ENCODE results near the gene VPREB3. TPM values are rescaled to one million over a fixed set of nuclear protein-coding genes. Genes with fewer than 3 reads are reported as not detected.

The VPREB3 gene
- total RNA-seq, 2 donors from 2014 or later: 0.53 to 1.3 TPM

DNA sequence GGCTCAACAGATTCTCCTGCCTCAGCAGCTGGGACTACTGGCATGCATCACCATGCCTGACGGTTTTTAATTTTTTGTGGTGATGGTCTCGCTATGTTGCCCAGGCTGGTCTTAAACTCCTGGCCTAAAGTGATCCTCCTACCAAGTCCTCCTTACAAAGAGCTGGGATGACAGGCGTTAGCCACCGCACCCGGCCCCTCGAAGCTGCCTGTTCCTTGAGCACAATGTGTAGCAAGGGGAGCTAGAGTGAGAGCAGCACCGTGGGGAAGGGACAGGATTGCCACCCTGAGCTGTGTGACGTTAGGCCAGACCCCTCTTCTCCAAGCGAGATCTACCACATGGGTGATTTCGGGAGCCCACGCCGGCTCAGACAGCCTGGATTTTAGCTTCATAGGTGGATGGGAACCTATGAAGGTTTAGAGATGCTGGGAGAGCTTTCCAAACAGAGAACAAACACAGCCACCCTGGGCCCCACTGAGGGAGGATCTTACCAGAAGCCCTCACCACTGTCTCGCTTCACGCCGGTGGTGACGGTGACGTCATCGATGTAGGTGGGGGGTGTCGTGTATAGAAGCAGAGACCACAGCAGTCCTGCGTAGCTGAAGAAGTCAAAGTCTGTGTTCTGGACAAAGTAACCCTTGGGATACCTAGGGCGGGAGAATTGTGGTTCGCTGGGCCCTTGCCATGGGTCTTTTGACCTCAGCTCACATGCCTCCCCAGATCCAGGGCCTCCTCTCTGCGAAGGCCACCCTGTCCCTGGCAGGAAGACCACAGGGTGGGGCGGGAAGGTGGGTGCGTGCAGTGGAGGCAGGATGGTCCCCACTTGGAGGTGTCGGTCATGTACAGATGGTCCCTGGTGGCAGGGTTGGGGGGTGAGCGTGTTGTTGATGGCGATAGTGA lies 40.3 kb downstream of the VPREB3 start:
- no peak for DNase-seq
- intact Hi-C loops (cut with DNase I): no loop called here
- ATAC-seq: no peak

DNA sequence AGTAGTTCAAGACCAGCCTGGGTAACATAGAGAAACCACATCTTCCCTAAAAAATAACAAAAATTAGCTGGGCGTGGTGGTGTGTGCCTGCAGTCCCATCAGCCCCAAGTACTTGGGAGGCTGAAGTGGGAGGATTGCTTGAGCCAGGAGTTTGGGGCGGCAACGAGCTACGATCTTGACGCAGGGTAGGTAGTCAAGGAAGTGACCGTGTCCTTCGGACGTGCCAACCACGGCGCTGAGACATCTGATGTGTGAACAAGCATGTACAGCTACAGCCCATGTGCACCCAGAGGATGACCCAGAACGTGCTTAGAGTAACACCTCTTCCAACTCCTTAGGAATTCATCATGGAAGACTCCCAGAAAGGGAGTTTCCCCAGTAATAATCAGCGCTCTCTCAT lies 42.0 kb downstream of the VPREB3 start:
- DNase-seq (no peak), ATAC-seq (no peak)
- intact Hi-C loops (cut with DNase I): no loop called here

DNA sequence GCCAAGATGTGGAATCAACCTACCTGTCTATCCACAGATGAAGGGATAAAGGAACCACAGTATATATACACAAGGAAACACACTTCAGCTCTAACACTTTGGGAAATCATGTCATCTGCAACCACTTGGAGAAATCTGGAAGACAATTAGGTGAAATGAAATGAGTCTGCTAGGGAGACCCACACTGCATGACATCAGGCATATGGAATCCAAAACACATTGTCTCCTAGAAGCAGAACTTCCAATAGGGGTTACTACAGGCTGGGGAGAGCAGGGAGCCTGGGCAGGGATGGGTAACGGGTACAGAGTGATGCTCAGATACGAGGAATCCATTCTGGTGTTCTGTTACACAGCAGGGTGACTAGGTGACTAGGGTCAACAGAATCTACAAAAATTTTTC lies 45.1 kb downstream of the VPREB3 start:
- DNase-seq: no peak
- ATAC-seq: no peak
- intact Hi-C loops (cut with DNase I): no loop called here

DNA sequence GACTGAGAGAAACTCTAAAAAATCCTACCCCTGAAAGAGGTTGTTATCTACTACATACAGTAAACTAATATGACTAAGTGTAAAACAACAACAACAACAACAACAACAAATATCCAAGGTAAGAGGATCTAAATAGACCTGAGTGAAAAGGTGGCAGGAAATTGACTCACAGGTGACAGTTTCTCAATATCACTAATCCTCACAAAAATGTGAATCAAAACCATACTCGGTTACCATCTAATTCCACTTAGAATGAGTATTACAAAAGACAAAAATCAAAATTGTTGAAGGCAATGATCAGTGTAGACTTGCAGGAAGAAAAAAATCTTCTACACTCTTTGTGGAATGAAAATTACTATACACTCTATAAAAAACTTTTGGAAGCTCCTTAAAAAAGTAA lies 46.0 kb downstream of the VPREB3 start:
- no peak for ATAC-seq
- DNase-seq: no peak
- intact Hi-C loops (cut with DNase I): no loop called here

DNA sequence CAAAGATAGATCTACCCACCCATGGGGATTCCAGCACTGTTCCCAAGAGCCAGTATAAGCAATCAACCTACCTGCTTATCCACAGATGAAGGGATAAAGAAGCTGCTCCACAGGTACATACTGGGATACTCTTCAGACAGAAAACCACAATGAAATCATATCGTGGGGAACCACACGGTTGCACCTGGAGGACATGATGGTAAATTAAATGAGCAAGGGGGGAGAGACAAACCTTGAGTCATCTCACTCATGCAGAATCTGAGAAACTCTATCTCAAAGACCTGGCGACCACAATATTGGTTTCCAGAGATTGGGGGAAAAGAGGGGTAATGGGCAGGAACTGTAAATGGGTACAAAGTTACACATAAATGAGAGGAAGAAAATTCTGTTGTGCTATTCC lies 48.9 kb downstream of the VPREB3 start:
- intact Hi-C loops (cut with DNase I): no loop called here
- ATAC-seq (no peak), DNase-seq (no peak)

DNA sequence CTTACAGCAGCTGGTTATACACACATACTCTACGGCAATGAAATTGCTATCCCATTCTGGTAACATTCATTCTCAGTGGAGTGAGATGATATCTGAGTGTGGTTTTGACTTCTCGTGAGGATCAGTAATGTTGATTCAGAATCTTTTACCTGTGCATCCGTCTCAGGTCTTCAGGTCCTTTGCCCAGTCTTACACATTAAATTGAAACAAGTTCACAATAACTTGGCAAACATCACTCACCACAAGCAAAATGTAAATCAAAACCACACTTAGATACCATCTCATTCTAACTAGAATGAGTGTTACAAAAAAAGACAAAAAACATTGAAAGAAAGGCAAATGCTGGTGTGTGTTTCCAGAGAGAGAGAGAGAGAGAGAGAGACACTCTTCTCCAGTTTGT lies 49.4 kb downstream of the VPREB3 start:
- no peak for DNase-seq
- no peak for ATAC-seq
- intact Hi-C loops (cut with DNase I): no loop called here

DNA sequence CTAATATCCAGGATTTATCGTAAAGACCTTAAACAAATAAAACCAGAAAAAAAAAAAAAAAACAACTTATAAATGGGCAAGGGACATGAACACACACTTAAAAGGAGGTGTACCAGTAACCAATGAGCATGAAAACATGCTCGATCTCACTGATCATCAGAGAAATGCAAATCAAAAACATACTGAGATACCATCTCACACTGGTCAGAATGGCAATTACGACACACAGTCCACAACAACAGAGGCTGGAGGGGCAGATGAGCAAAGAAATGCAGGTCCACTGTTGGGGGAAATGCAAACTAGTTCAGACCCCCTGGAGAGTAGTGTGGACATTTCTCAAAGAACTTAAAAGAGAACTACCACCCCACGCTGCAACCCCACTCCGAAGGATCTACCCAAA lies 50.2 kb downstream of the VPREB3 start:
- intact Hi-C loops (cut with DNase I): no loop called here
- ATAC-seq: no peak
- DNase-seq: no peak

Other genes starting within 250 kb of the VPREB3 start
- gene IGLL1, start 174.1 kb downstream of the VPREB3 start, total RNA-seq: not detected
- gene DRICH1, start 122.1 kb downstream of the VPREB3 start, total RNA-seq: not detected
- gene RGL4, start 63.4 kb downstream of the VPREB3 start, total RNA-seq: under 1 TPM in 1 of 2 donors, not detected in 1; 0.44 TPM
- gene ZNF70, start 3.3 kb downstream of the VPREB3 start, total RNA-seq: 1 to 10 TPM; 4.9 to 5.6 TPM
- gene C22orf15, start 8.6 kb upstream of the VPREB3 start, total RNA-seq: not detected
- 1,000 to 10,000 TPM in 1 of 2 donors, 100 to 1,000 TPM in 1; 958 to 1,106 TPM for gene CHCHD10, start 13.5 kb upstream of the VPREB3 start, total RNA-seq
- 10 to 100 TPM in 1 of 2 donors, 1 to 10 TPM in 1; 5.6 to 10.0 TPM for gene MMP11, start 18.4 kb upstream of the VPREB3 start, total RNA-seq
- 10 to 100 TPM; 46.6 to 54.8 TPM for gene SMARCB1, start 32.5 kb upstream of the VPREB3 start, total RNA-seq
- 1 to 10 TPM; 5.8 to 6.5 TPM for gene DERL3, start 84.6 kb upstream of the VPREB3 start, total RNA-seq
- gene SLC2A11, start 103.5 kb upstream of the VPREB3 start, total RNA-seq: 10 to 100 TPM; 15.0 TPM
- gene MIF, start 140.0 kb upstream of the VPREB3 start, total RNA-seq: 100 to 1,000 TPM; 292 to 347 TPM
- gene GSTT2B, start 206.8 kb upstream of the VPREB3 start, total RNA-seq: 1 to 10 TPM; 4.8 to 7.9 TPM
- 1 to 10 TPM; 1.3 to 2.1 TPM for gene DDTL, start 212.5 kb upstream of the VPREB3 start, total RNA-seq
- 100 to 1,000 TPM; 122 to 125 TPM for gene DDT, start 220.0 kb upstream of the VPREB3 start, total RNA-seq
- under 1 TPM; 0.38 to 0.65 TPM for gene GSTT2, start 225.7 kb upstream of the VPREB3 start, total RNA-seq